GM10847 (cell line): ENCODE data around the gene SNRNP70.

Experiments
- POLR2A ChIP-seq: IDR thresholded peaks from 2 replicates; pipeline ENCODE4 v1.6.1; 2011; ENCODE audit not compliant: insufficient read length; ENCODE audit errors: extremely low read depth

The SNRNP70 gene

GRCh38 chr19:49150944-49151243 is 65.6 kb downstream of the SNRNP70 start:
- TF ChIP-seq POLR2A = no peak

- no peak for TF ChIP-seq POLR2A
Measured at GRCh38 chr19:49151267-49152118, 66.2 kb downstream of the SNRNP70 start.

GRCh38 chr19:49152119-49152550 is 66.9 kb downstream of the SNRNP70 start:
- no peak for TF ChIP-seq POLR2A

GRCh38 chr19:49153167-49153809 is 68.0 kb downstream of the SNRNP70 start:
- TF ChIP-seq POLR2A = no peak

- TF ChIP-seq POLR2A = no peak
Measured at GRCh38 chr19:49154279-49154678, 69.0 kb downstream of the SNRNP70 start.

GRCh38 chr19:49155005-49155819 is 70.0 kb downstream of the SNRNP70 start, which contains the start of gene HRC:
Gene HRC (minus strand): TSS chr19:49155396. CDS start chr19:49155237, 159 bp downstream.
- TF ChIP-seq POLR2A = no peak

GRCh38 chr19:49155820-49156346 is 70.6 kb downstream of the SNRNP70 start:
- TF ChIP-seq POLR2A = no peak

- TF ChIP-seq POLR2A = no peak
Measured at GRCh38 chr19:49157445-49158224, 72.4 kb downstream of the SNRNP70 start, which contains the start of gene TRPM4. Gene TRPM4 (plus strand): TSS chr19:49157792. CDS start chr19:49157867, 75 bp downstream.
